NOMO-1 treated with DMSO at 0.1 percent for 48 hours (cell line): ENCODE measurements around the gene HERC2.
A peak's percentile ranks its signal among the peaks of the same experiment; 100 is the strongest.

Source experiments
- DNase-seq: peaks from one replicate; lab custom pipeline; 2025; ENCODE audit not compliant: unreplicated experiment; lab: John Stamatoyannopoulos, UW

Gene HERC2

GRCh38 chr15:28068930-28069329 is 253.0 kb downstream of the HERC2 start:
- peak; percentile 25 for DNase-seq

- no peak for DNase-seq
Observed at GRCh38 chr15:28066231-28066630, 255.7 kb downstream of the HERC2 start.
